ENCODE measurements around the gene RNF14. TPM values are rescaled to one million over a fixed set of nuclear protein-coding genes. Genes with fewer than 3 reads are reported as not detected.

RNF14 gene
- total and polyA plus RNA-seq, 8 donors: 39.8 to 54.6 (median 48.5) TPM

DNA sequence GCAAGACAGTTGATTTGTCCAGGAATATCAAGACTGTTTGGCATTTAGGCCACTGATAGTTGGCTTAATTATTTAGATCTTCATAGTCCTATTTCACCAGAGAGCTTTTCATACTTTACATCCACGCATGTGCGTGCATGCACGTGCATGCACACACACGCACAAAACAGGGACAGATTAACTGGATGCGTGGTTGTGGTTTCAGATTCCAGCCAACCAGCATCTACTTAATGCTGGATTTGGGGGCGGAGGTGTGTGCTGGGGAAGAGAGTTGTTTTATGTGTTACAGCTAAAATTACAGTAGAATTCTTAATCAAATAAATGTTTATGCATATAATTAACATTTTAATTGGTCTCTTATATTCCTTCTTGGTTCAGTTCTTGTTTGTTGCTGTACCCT is 7.3 kb downstream of the RNF14 start:
- no peak for DNase-seq
- Histone ChIP-seq H3K4me3 (no peak overlapping the region), H3K36me3 (peaks cover 0 to 95% of the 10 kb centered on the region in 2 donors), H3K4me1 (peaks cover 0 to 11% of the 10 kb centered on the region in 2 donors), H3K27ac (no peak overlapping the region), H3K27me3 (no peaks in the 10 kb centered on the region), H3K9me3 (no peaks in the 10 kb centered on the region)
- intact Hi-C loops (cut with DNase I): no loop called here
- no peak for ATAC-seq
- TF ChIP-seq, protein P1, sequence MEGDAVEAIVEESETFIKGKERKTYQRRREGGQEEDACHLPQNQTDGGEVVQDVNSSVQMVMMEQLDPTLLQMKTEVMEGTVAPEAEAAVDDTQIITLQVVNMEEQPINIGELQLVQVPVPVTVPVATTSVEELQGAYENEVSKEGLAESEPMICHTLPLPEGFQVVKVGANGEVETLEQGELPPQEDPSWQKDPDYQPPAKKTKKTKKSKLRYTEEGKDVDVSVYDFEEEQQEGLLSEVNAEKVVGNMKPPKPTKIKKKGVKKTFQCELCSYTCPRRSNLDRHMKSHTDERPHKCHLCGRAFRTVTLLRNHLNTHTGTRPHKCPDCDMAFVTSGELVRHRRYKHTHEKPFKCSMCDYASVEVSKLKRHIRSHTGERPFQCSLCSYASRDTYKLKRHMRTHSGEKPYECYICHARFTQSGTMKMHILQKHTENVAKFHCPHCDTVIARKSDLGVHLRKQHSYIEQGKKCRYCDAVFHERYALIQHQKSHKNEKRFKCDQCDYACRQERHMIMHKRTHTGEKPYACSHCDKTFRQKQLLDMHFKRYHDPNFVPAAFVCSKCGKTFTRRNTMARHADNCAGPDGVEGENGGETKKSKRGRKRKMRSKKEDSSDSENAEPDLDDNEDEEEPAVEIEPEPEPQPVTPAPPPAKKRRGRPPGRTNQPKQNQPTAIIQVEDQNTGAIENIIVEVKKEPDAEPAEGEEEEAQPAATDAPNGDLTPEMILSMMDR (IDR thresholded peaks at IDR 0.05): no peak

DNA sequence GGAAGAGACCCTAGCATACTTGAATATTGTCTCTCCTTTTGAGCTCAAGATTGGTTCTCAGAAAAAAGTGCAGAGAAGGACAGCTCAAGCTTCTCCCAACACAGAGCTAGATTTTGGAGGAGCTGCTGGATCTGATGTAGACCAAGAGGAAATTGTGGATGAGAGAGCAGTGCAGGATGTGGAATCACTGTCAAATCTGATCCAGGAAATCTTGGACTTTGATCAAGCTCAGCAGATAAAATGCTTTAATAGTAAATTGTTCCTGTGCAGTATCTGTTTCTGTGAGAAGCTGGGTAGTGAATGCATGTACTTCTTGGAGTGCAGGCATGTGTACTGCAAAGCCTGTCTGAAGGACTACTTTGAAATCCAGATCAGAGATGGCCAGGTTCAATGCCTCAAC is 9.5 kb downstream of the RNF14 start:
- intact Hi-C loops (cut with DNase I): no loop called here
- peaks cover 0 to 99% of the 10 kb centered on the region in 2 donors for H3K36me3 ChIP-seq
- H3K27me3 ChIP-seq: no peaks in the 10 kb centered on the region
- DNase-seq (no peak), ATAC-seq (no peak)
- peaks cover 0 to 10% of the 10 kb centered on the region in 2 donors for H3K4me1 ChIP-seq
- no peak overlapping the region for H3K27ac ChIP-seq
- TF ChIP-seq, protein P1 (IDR thresholded peaks at IDR 0.05): no peak
- no peak overlapping the region for H3K4me3 ChIP-seq
- H3K9me3 ChIP-seq: no peaks in the 10 kb centered on the region

DNA sequence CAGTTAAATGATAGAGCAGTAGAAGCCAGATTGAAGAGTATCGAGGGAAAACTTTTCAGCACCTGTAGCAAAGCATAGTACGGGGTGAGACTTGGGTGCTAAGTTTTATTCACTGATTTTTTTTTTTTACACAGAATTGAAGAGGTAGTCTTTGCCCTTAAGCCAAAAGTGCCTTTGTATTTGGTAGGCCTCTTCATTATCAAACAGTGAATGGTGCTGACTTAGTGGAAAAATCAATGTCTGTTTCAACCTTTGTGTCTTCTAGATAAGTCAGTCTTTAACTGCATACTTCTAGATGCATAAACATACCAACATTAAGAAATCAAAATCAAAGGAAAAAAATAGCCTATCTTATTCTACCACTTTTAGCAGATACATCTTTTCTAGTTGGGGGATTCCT is 13.7 kb downstream of the RNF14 start:
- intact Hi-C loops (cut with DNase I): no loop called here
- Histone ChIP-seq H3K27ac (no peak overlapping the region), H3K27me3 (no peaks in the 10 kb centered on the region), H3K4me3 (no peak overlapping the region), H3K9me3 (no peaks in the 10 kb centered on the region), H3K4me1 (no peaks in the 10 kb centered on the region), H3K36me3 (peaks cover 2 to 100% of the 10 kb centered on the region in 2 donors)
- DNase-seq: no peak
- no peak for ATAC-seq
- TF ChIP-seq, protein P1 (IDR thresholded peaks at IDR 0.05): no peak

DNA sequence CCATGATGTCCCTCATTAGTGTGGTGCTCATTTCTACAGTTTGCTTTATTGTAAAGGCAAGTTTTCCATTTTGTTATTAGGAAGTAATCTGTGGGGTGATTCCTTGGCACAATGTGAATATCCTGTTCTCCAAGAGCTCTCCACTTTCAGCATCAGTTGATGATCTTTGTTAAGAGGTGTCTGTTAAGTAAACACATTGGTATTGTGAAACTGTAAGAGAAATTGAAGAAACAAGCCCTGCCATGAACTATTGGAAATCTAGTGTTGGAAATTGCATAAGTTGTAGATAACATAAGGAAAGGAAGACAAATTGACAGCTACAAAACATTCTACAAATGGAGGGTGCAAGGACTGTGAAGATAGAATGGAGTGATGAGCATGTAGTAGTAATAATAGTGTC is 17.2 kb downstream of the RNF14 start:
- H3K36me3 ChIP-seq: peaks cover 7 to 96% of the 10 kb centered on the region in 2 donors
- intact Hi-C loops (cut with DNase I): no loop called here
- ATAC-seq: no peak

DNA sequence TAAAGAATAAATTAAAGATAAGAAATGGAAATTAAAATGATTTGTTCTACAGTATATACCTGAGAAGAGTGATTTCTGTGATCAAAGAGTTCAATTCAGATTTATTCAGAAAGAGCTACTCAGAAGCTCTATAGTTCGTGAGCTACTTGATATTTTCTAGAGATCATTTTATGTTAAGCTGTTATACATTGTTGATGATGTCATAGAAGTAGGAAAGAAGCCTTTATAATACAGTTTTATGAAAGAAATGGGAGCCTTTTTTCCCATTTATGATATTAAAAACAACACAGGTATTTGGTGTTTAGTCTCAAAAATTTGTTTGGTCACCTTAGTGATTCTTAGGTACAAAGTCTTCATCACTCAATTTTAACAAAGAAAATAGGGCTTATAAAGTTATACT is 20.8 kb downstream of the RNF14 start:
- TF ChIP-seq, protein P1 (IDR thresholded peaks at IDR 0.05): no peak
- H3K27me3 ChIP-seq: no peaks in the 10 kb centered on the region
- ATAC-seq: no peak
- H3K36me3 ChIP-seq: peaks cover 7 to 78% of the 10 kb centered on the region in 2 donors
- no peak for DNase-seq
- H3K4me3 ChIP-seq: no peak overlapping the region
- intact Hi-C loops (cut with DNase I): loop anchor here in 1 of 2 donors (5.0 kb wide), 1 partner anchor 153 kb away; no protein-coding TSS in a partner anchor
- H3K9me3 ChIP-seq: no peaks in the 10 kb centered on the region
- no peaks in the 10 kb centered on the region for H3K4me1 ChIP-seq
- no peak overlapping the region for H3K27ac ChIP-seq

More for the DNA sequence above, 17.2 kb downstream of the RNF14 start:
- Histone ChIP-seq H3K4me3 (no peak overlapping the region), H3K27me3 (no peaks in the 10 kb centered on the region), H3K9me3 (no peaks in the 10 kb centered on the region), H3K27ac (no peak overlapping the region), H3K4me1 (no peaks in the 10 kb centered on the region)
- DNase-seq: no peak
- TF ChIP-seq, protein P1 (IDR thresholded peaks at IDR 0.05): no peak

All from left lung (tissue), 10 donors.